ENCODE data around the gene ARHGEF6. TPM values are rescaled to one million over a fixed set of nuclear protein-coding genes. Genes with fewer than 3 reads are reported as not detected.
A peak's percentile ranks its signal among the peaks of the same experiment; 100 is the strongest.

Gene ARHGEF6
- total RNA-seq, 1 donor from 2014 or later: 4.7 TPM

DNA sequence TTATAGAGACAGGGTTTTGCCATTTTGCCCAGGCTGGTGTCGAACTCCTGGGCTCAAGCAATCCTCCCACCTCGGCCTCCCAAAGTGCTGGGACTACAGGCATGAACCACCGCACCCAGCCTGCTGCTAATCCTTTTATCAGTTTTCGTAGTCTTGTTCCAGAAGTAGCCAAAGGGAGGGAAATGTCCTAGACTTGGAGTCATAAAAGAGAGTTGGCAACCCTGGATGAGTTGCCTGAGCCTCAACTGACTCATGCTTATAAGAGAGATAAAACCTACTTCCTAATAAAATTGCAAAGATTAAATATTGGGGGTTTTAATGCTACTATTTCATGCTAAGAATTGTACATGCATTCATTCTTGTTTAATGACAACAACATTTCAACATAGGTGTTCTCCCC, 88.5 kb downstream of the ARHGEF6 start:
- no peak overlapping the region for H3K27ac ChIP-seq (ENCODE audit: low read depth, low read length)
- FAIRE-seq: peak; percentile 99
- no peak for TF ChIP-seq EZH2 (IDR thresholded peaks at IDR 0.05; ENCODE audit: insufficient read depth, low read length)
- no peak overlapping the region for H3K4me3 Mint-ChIP-seq (ENCODE audit: unreplicated experiment)
- H3K79me2 ChIP-seq (ENCODE audit: insufficient read depth, low read length): no peaks in the 10 kb centered on the region
- no peak for DNase-seq (ENCODE audit: low read depth)
- H3K4me1 ChIP-seq (ENCODE audit: insufficient read depth, low read length): peaks cover 14% of the 10 kb centered on the region
- H3K4me1 Mint-ChIP-seq (ENCODE audit: low read depth, unreplicated experiment): peaks cover 33% of the 10 kb centered on the region
- H3K27me3 Mint-ChIP-seq (ENCODE audit: low read depth, unreplicated experiment): no peaks in the 10 kb centered on the region
- no peak overlapping the region for H3K4me3 ChIP-seq (ENCODE audit: insufficient read depth, low read depth, low read length)
- H3K9me3 Mint-ChIP-seq (ENCODE audit: unreplicated experiment): no peaks in the 10 kb centered on the region
- H3K27ac Mint-ChIP-seq (ENCODE audit: unreplicated experiment): no peak overlapping the region
- H3K4me2 ChIP-seq (ENCODE audit: low read length): no peak overlapping the region
- no peak overlapping the region for H2AFZ ChIP-seq (ENCODE audit: low read depth, low read length)
- no peaks in the 10 kb centered on the region for H3K36me3 Mint-ChIP-seq (ENCODE audit: low read depth, unreplicated experiment)
- no peaks in the 10 kb centered on the region for H3K27me3 ChIP-seq (ENCODE audit: insufficient read depth, low read length)
- no peak overlapping the region for H3K9ac ChIP-seq (ENCODE audit: low read length)
- no peaks in the 10 kb centered on the region for H3K36me3 ChIP-seq (ENCODE audit: insufficient read depth, low read length)
- H4K20me1 ChIP-seq (ENCODE audit: insufficient read depth, low read length): no peaks in the 10 kb centered on the region
- no peaks in the 10 kb centered on the region for H3K9me3 ChIP-seq (ENCODE audit: insufficient read depth, low read depth, low read length)

DNA sequence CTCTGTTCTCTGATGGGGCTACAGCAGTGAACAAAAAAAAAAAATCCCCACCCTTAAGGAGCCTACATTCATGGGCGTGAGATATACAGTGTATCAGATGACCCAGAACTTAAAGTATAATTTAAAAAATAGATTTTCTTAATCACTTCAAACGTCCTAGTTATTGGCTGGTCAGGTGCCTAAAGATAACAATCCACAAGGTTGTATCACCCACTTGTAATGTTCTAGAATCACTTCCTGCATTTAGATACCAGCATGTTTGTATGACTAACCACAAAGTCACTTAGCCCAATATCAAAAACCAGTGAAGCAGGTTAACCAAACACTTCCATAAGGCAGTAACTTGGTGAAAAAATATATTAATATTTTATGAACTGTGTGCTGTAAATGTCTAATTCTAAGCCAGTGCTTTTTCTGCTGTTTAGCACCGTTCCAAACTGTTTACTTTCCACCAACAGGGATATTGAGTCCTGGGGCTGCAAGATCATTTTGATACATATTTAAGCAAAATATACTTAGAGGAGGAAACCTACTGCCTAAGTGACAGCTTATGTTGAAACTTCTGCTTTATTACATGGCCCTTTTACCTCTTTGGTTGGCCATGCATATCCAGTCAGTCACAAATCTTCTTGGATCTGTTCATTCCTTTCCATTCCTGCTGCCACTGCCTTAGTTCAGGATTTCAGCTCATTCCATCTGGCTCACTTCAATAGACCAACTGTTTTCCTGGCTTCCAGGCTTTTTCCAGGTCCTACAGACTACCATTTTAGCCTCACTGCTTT, 89.5 kb downstream of the ARHGEF6 start:
- no peak overlapping the region for H3K4me3 ChIP-seq (ENCODE audit: insufficient read depth, low read depth, low read length)
- no peak for TF ChIP-seq EZH2 (IDR thresholded peaks at IDR 0.05; ENCODE audit: insufficient read depth, low read length)
- no peak for TF ChIP-seq CTCF (IDR thresholded peaks at IDR 0.05; ENCODE audit: insufficient read depth, low read depth, low read length)
- no peaks in the 10 kb centered on the region for H3K27me3 Mint-ChIP-seq (ENCODE audit: low read depth, unreplicated experiment)
- no peak overlapping the region for H3K27ac Mint-ChIP-seq (ENCODE audit: unreplicated experiment)
- H3K79me2 ChIP-seq (ENCODE audit: insufficient read depth, low read length): no peaks in the 10 kb centered on the region
- FAIRE-seq (peak; percentile 83), DNase-seq (ENCODE audit: low read depth) (peak; percentile 45)
- no peaks in the 10 kb centered on the region for H4K20me1 ChIP-seq (ENCODE audit: insufficient read depth, low read length)
- H3K27ac ChIP-seq (ENCODE audit: low read depth, low read length): no peak overlapping the region
- H3K36me3 ChIP-seq (ENCODE audit: insufficient read depth, low read length): no peaks in the 10 kb centered on the region
- peaks cover 14% of the 10 kb centered on the region for H3K4me1 ChIP-seq (ENCODE audit: insufficient read depth, low read length)
- no peaks in the 10 kb centered on the region for H3K27me3 ChIP-seq (ENCODE audit: insufficient read depth, low read length)
- no peak overlapping the region for H2AFZ ChIP-seq (ENCODE audit: low read depth, low read length)
- no peaks in the 10 kb centered on the region for H3K9me3 ChIP-seq (ENCODE audit: insufficient read depth, low read depth, low read length)
- H3K36me3 Mint-ChIP-seq (ENCODE audit: low read depth, unreplicated experiment): no peaks in the 10 kb centered on the region
- no peak overlapping the region for H3K4me3 Mint-ChIP-seq (ENCODE audit: unreplicated experiment)
- peaks cover 33% of the 10 kb centered on the region for H3K4me1 Mint-ChIP-seq (ENCODE audit: low read depth, unreplicated experiment)
- H3K9ac ChIP-seq (ENCODE audit: low read length): no peak overlapping the region
- H3K9me3 Mint-ChIP-seq (ENCODE audit: unreplicated experiment): no peaks in the 10 kb centered on the region
- H3K4me2 ChIP-seq (ENCODE audit: low read length): peak overlapping the region; percentile 5

DNA sequence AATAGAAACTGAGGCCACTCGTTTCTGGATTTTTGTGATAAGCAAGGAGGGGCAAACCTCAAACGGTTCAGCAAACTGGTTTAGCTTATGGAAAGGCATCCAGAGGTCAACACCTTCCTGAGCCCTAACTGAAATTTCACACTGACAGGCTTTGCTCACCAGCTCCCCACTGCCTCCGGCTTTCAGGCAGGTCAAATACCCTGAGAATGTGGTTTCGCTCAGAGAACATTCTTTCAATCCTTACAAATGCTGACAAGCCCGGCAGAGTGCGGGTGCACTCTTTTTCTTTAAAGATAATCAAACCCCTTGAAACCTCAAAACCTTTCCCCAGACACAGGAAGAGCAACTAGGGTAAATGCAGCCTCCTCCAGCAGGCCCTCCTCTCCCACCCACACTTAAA, 91.3 kb downstream of the ARHGEF6 start:
- no peaks in the 10 kb centered on the region for H3K36me3 Mint-ChIP-seq (ENCODE audit: low read depth, unreplicated experiment)
- H3K4me1 ChIP-seq (ENCODE audit: insufficient read depth, low read length): peaks cover 14% of the 10 kb centered on the region

More for the DNA sequence above, 91.3 kb downstream of the ARHGEF6 start:
- no peak overlapping the region for H3K4me3 Mint-ChIP-seq (ENCODE audit: unreplicated experiment)
- H3K9me3 ChIP-seq (ENCODE audit: insufficient read depth, low read depth, low read length): no peaks in the 10 kb centered on the region
- no peak overlapping the region for H2AFZ ChIP-seq (ENCODE audit: low read depth, low read length)
- no peaks in the 10 kb centered on the region for H3K27me3 Mint-ChIP-seq (ENCODE audit: low read depth, unreplicated experiment)
- peak overlapping the region; percentile 12 for H3K27ac ChIP-seq (ENCODE audit: low read depth, low read length)
- H3K79me2 ChIP-seq (ENCODE audit: insufficient read depth, low read length): no peaks in the 10 kb centered on the region
- DNase-seq (ENCODE audit: low read depth): peak; percentile 60
- H3K4me2 ChIP-seq (ENCODE audit: low read length): peak overlapping the region; percentile 54
- no peaks in the 10 kb centered on the region for H3K9me3 Mint-ChIP-seq (ENCODE audit: unreplicated experiment)
- H3K4me1 Mint-ChIP-seq (ENCODE audit: low read depth, unreplicated experiment): peaks cover 30% of the 10 kb centered on the region
- peak; percentile 90 for FAIRE-seq
- no peak for TF ChIP-seq EZH2 (IDR thresholded peaks at IDR 0.05; ENCODE audit: insufficient read depth, low read length)
- TF ChIP-seq CTCF (IDR thresholded peaks at IDR 0.05; ENCODE audit: insufficient read depth, low read depth, low read length): no peak
- no peaks in the 10 kb centered on the region for H3K36me3 ChIP-seq (ENCODE audit: insufficient read depth, low read length)
- peak overlapping the region; percentile 13 for H3K4me3 ChIP-seq (ENCODE audit: insufficient read depth, low read depth, low read length)
- H3K9ac ChIP-seq (ENCODE audit: low read length): no peak overlapping the region
- no peaks in the 10 kb centered on the region for H4K20me1 ChIP-seq (ENCODE audit: insufficient read depth, low read length)
- peak overlapping the region; percentile 75 for H3K27ac Mint-ChIP-seq (ENCODE audit: unreplicated experiment)
- H3K27me3 ChIP-seq (ENCODE audit: insufficient read depth, low read length): no peaks in the 10 kb centered on the region

All from astrocyte (in vitro differentiated cells and primary cell).